ENCODE results near the gene NHERF2. TPM values are rescaled to one million over a fixed set of nuclear protein-coding genes. Genes with fewer than 3 reads are reported as not detected.
A peak's percentile ranks its signal among the peaks of the same experiment; 100 is the strongest.

Gene NHERF2
- total and polyA plus RNA-seq, 2 of the 4 experiments (the other 2 are of a cell fraction) = 18.6 to 77.8 TPM

DNA sequence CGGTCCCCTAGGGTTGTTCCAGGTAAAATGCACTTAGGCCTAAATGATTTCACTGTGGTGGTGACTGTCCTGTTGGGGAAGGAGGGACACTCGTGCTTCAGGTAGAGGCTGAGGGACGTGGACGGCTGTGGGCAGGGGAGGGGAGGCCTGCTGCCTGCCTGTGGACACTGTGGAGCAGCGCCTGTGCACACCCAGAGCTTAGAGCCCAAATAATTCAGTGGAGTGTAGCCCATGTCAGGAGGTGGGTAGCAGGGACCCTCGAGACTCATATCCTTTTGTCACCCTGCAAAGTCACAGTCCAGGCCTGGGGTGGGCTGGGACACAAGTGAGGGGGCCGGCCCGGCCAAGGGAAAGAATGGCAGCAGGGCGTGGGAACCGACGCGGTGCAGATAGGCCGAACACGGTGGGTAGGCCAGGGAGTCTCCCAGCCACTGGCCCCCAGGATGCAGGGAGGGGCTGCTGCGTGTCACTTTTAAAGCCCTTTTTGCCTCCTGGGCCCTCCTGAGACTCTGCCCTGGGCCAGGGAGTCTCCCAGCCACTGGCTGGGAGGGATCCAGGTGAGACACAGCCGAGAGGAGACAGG, 733 bp upstream of the NHERF2 start:
- Histone ChIP-seq H4K91ac (ENCODE audit: insufficient read depth, low read depth, low read length) (peak overlapping the region; percentile 80), H2BK5ac (ENCODE audit: low read depth, low read length, poor library complexity, severe bottlenecking) (peak overlapping the region; percentile 82), H3K36me3 (ENCODE audit: control insufficient read depth, insufficient read depth, low read length) (peaks cover 12% of the 10 kb centered on the region; the same call in 1 of the 2 replicates), H3K18ac (ENCODE audit: low read depth, low read length) (no peak overlapping the region), H4K5ac (ENCODE audit: low read depth, low read length) (peak overlapping the region; percentile 96; the same call in 1 of the 2 replicates), H3K27me3 (ENCODE audit: control insufficient read depth, insufficient read depth, low read length) (no peaks in the 10 kb centered on the region), H3K56ac (ENCODE audit: extremely low read depth, insufficient read depth, low read length) (no peak overlapping the region), H2BK20ac (ENCODE audit: low read depth, low read length) (0 out of 2 replicates have a peak overlapping the region, but pooled peaks have one; percentile 42), H3K23ac (ENCODE audit: low read depth, low read length) (no peak overlapping the region), H3K4me3 (ENCODE audit: insufficient read depth, low read depth, low read length) (no peak overlapping the region; the same call in 1 of the 2 replicates), H2BK120ac (ENCODE audit: low read depth, low read length) (peak overlapping the region; percentile 85), H2AK5ac (ENCODE audit: low read depth, low read length) (peak overlapping the region; percentile 70), H3K79me1 (ENCODE audit: low read depth in 1 of 2, low read length in 2 of 2) (peaks cover 6 to 38% of the 10 kb centered on the region in 2 experiments), H4K20me1 (ENCODE audit: insufficient read depth, low read length) (peaks cover 15% of the 10 kb centered on the region), H2AFZ (replicated peaks; ENCODE audit: low read length, poor library complexity) (peak overlapping the region; percentile 93), H3K9ac (ENCODE audit: low read depth, low read length) (peak overlapping the region; percentile 92), H2AK9ac (replicated peaks; ENCODE audit: low read depth, low read length, poor library complexity) (peak overlapping the region; percentile 96), H3K14ac (replicated peaks; ENCODE audit: low read depth, low read length) (no peak overlapping the region), H3K4me1 (ENCODE audit: control insufficient read depth, insufficient read depth, low read length) (peaks cover 20% of the 10 kb centered on the region), H3K27ac (ENCODE audit: insufficient read depth, low read length) (no peak overlapping the region), H3K9me1 (ENCODE audit: insufficient read depth, low read length) (peaks cover 9% of the 10 kb centered on the region), H2BK15ac (ENCODE audit: low read depth, low read length) (peak overlapping the region; percentile 68; the same call in 1 of the 3 replicates), H4K8ac (ENCODE audit: low read depth in 2 of 2, low read length in 2 of 2) (peak overlapping the region in 1 of 2 experiments; percentile 86; a peak in 2 of 4 replicates), H3K4me2 (ENCODE audit: low read depth, low read length) (peak overlapping the region; percentile 97; the same call in 1 of the 2 replicates), H3K9me3 (ENCODE audit: control insufficient read depth, insufficient read depth, low read length) (no peaks in the 10 kb centered on the region), H3K4ac (ENCODE audit: low read depth, low read length) (peak overlapping the region; percentile 77)
- intact Hi-C loops (cut with micrococcal nuclease) (no loop called here), in situ Hi-C loops (cut with MboI; ENCODE audit: low sequenced_read_pairs) (no loop called here), dilution Hi-C loops (cut with HindIII; ENCODE audit: low sequenced_read_pairs, unreplicated experiment) (no loop called here)
- no TSS peak for BruUV-seq (replicated peaks)
- TF ChIP-seq BHLHE40 (IDR thresholded peaks at IDR 0.05; ENCODE audit: low read depth, low read length) (no peak), MXI1 (IDR thresholded peaks at IDR 0.05; ENCODE audit: borderline replicate concordance, low read depth, low read length) (no peak), MAZ (IDR thresholded peaks at IDR 0.05; ENCODE audit: borderline replicate concordance, low read depth, low read length) (no peak), CTCF (conservative IDR thresholded peaks at IDR 0.05; ENCODE audit: low read depth, low read length) (no peak), CEBPB (IDR thresholded peaks at IDR 0.05; ENCODE audit: low read depth, low read length) (no peak), SMC3 (IDR thresholded peaks at IDR 0.05; ENCODE audit: low read depth, low read length) (no peak), CHD1 (IDR thresholded peaks at IDR 0.05; ENCODE audit: low read depth, low read length) (no peak), RFX5 (IDR thresholded peaks at IDR 0.05; ENCODE audit: low read depth, low read length) (no peak)
- TF ChIP-seq, protein P1, sequence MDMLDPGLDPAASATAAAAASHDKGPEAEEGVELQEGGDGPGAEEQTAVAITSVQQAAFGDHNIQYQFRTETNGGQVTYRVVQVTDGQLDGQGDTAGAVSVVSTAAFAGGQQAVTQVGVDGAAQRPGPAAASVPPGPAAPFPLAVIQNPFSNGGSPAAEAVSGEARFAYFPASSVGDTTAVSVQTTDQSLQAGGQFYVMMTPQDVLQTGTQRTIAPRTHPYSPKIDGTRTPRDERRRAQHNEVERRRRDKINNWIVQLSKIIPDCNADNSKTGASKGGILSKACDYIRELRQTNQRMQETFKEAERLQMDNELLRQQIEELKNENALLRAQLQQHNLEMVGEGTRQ (IDR thresholded peaks at IDR 0.05; ENCODE audit: low read depth, low read length) = no peak
- TF ChIP-seq, protein P2, sequence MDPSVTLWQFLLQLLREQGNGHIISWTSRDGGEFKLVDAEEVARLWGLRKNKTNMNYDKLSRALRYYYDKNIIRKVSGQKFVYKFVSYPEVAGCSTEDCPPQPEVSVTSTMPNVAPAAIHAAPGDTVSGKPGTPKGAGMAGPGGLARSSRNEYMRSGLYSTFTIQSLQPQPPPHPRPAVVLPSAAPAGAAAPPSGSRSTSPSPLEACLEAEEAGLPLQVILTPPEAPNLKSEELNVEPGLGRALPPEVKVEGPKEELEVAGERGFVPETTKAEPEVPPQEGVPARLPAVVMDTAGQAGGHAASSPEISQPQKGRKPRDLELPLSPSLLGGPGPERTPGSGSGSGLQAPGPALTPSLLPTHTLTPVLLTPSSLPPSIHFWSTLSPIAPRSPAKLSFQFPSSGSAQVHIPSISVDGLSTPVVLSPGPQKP (IDR thresholded peaks at IDR 0.05; ENCODE audit: borderline replicate concordance, low read depth, low read length) = no peak
- ChIA-PET CTCF (no interaction called here), POLR2A (ENCODE audit: unreplicated experiment) (no interaction called here)
- ATAC-seq (ENCODE audit: low read depth) = no peak
- WGBS, 2 experiments (ENCODE audit: extremely low coverage in 2 of 2, insufficient read length in 1 of 2) = 88% methylated on average over 14 of the region's 16 CpGs; no CpG with 5 or more reads in 1 of the 2 experiments
- DNase-seq = no peak
